Spleen (tissue), 11 donors: Measurements from ENCODE around the gene DUSP22. TPM values are rescaled to one million over a fixed set of nuclear protein-coding genes. Genes with fewer than 3 reads are reported as not detected.
A peak's percentile ranks its signal among the peaks of the same experiment; 100 is the strongest.
"Not testable (repeated sequence)": the region's sequence is repeated elsewhere in the genome, so short reads cannot be mapped to it uniquely, and the experiment has no call there.

Source experiments
- DNase-seq: peaks from one replicate; pipeline ENCODE4 v3.0.0-alpha.2; 2020
- H3K27ac ChIP-seq, 8 donors: fragments of 200-600 bp; sonication (generic) in 7 of 8; 1 replicate in 4 of 8; 2 replicates in 4 of 8; pipeline versions ENCODE4 v1.5.0 to v1.8.0; 2016 to 2021; ENCODE audit warnings: inconsistent platforms in 4 of 8, mild to moderate bottlenecking in 4 of 8, moderate library complexity in 1 of 8
- H3K27me3 ChIP-seq, 7 donors: fragments of 200-600 bp; sonication (generic) in 6 of 7; replicated peaks in 1 of 7; 1 replicate in 4 of 7; 2 replicates in 3 of 7; pipeline versions ENCODE4 v1.5.0 to v1.8.0; 2016 to 2021; ENCODE audit warnings: inconsistent platforms in 3 of 7, mild to moderate bottlenecking in 1 of 7
- H3K36me3 ChIP-seq, 6 donors: fragments of 200-600 bp; sonication (generic) in 5 of 6; 1 replicate in 4 of 6; 2 replicates in 2 of 6; pipeline versions ENCODE4 v1.5.0 to v1.8.0; 2016 to 2021; ENCODE audit warnings: inconsistent platforms in 2 of 6
- H3K4me1 ChIP-seq, 6 donors: fragments of 200-600 bp; sonication (generic) in 5 of 6; 1 replicate in 3 of 6; 2 replicates in 3 of 6; pipeline versions ENCODE4 v1.5.0 to v1.8.0; 2016 to 2021; ENCODE audit warnings: inconsistent platforms in 3 of 6
- H3K4me3 ChIP-seq, 8 donors: fragments of 200-600 bp; sonication (generic) in 7 of 8; 1 replicate in 4 of 8; 2 replicates in 4 of 8; pipeline versions ENCODE4 v1.5.0 to v1.8.0; 2016 to 2021; ENCODE audit warnings: inconsistent platforms in 4 of 8, mild to moderate bottlenecking in 4 of 8, moderate library complexity in 2 of 8
- H3K9me3 ChIP-seq, 8 donors: fragments of 200-600 bp; sonication (generic) in 7 of 8; 1 replicate in 4 of 8; 2 replicates in 4 of 8; pipeline versions ENCODE4 v1.5.0 to v1.8.0; 2016 to 2021; ENCODE audit warnings: inconsistent platforms in 4 of 8
- CTCF ChIP-seq, 11 experiments: fragments of 200-600 bp in 7 of 11; fragments of 450-650 bp in 4 of 11; sonication (generic) in 4 of 11; IDR thresholded peaks in 8 of 11; conservative IDR thresholded peaks in 3 of 11; 1 replicate in 7 of 11; 2 replicates in 4 of 11; pipeline versions ENCODE4 v1.4.0 to v1.8.0; 2016 to 2021; ENCODE audit warnings: antibody characterized with exemption in 11 of 11, inconsistent platforms in 4 of 11, mild to moderate bottlenecking in 1 of 11
- POLR2A ChIP-seq, 3 donors: fragments of 450-650 bp; IDR thresholded peaks; one replicate each; pipeline ENCODE4 v1.5.1; 2017; ENCODE audit warnings: antibody characterized with exemption in 3 of 3, mild to moderate bottlenecking in 1 of 3
- POLR2AphosphoS5 ChIP-seq, 3 donors: sonication (generic); formaldehyde crosslinking; IDR thresholded peaks; one replicate each; pipeline ENCODE4 v1.5.1; 2017; ENCODE audit warnings: antibody characterized with exemption in 3 of 3
- WGBS, 5 donors: extraction: QIAGEN DNeasy Blood & Tissue Kit in 3 of 5; methylation state at CpG; one replicate each; pipeline versions ENCODE4 v1.1.5 to v1.1.7; 2013 to 2018; 5-methylcytosine and 5-hydroxymethylcytosine counted together
- intact Hi-C: fragments of 100-400 bp; cut with DNase I; formaldehyde crosslinking; loops from one replicate; pipeline ENCODE4 v1.15.0; 2023; ENCODE audit warnings: low total_unique reads
- polyA plus RNA-seq, 3 donors: library from polyadenylated mRNA; stranded (reverse); fragments of 200-250 nt; gene quantifications; one replicate each; pipeline ENCODE4 v1.2.1, GENCODE V29; 2013
- total RNA-seq, 7 donors: library from RNA; depleted of rRNA in 3 of 7; stranded (reverse); fragments of >200 nt in 3 of 7; fragmentation: NEBNext Ultra II Directional in 4 of 7; extraction: Animal tissue kit (Norgen Biotek cat#: 25700) in 4 of 7; gene quantifications; one replicate each; pipeline versions ENCODE4 v1.1.0 to v1.2.1, GENCODE V29; 2016 to 2021
- donor health status: healthy with polysubstance abuse.
- donor health status: DM: no; HTN: no; CAD: no; lungs with moderate emphysema.
- donor health status: DM: no; HTN: no; CAD: no.
- donor health status: Bipolar disorder and iron deficiency.
- donor health status: healthy.
- donor health status: DM: no; HTN: no; CAD: no.
- donor health status: DM: yes; HTN: yes; CAD: no.

DUSP22 gene
- total and polyA plus RNA-seq, 10 donors: 41.2 to 120 (median 69.4) TPM

GRCh38 chr6:324729-325125 is 32.4 kb downstream of the DUSP22 start:
- Histone ChIP-seq H3K27ac (no peak overlapping the region), H3K4me1 (peaks cover 0 to 68% (median 57%) of the 10 kb centered on the region in 6 donors), H3K4me3 (no peak overlapping the region), H3K9me3 (no peaks in the 10 kb centered on the region), H3K27me3 (no peaks in the 10 kb centered on the region), H3K36me3 (peaks cover 0 to 34% (median 0%) of the 10 kb centered on the region in 6 donors)
- no peak for TF ChIP-seq POLR2A (IDR thresholded peaks at IDR 0.05)
- TF ChIP-seq CTCF (IDR thresholded peaks at IDR 0.05 in 8 of 11, conservative IDR thresholded peaks at IDR 0.05 in 3 of 11): no peak
- TF ChIP-seq POLR2AphosphoS5 (IDR thresholded peaks at IDR 0.05): no peak
- intact Hi-C loops: no loop called here
- 86 to 93% (median 92%) methylated on average over 11 of the region's 11 CpGs for WGBS, 5 donors
- peak; percentile 81 for DNase-seq

GRCh38 chr6:325161-325860 is 33.0 kb downstream of the DUSP22 start:
- intact Hi-C loops, DNase-seq, H3K27me3 ChIP-seq, H3K4me3 ChIP-seq, H3K27ac ChIP-seq, H3K9me3 ChIP-seq: not testable (repeated sequence)
- Histone ChIP-seq H3K4me1 (peaks cover 0 to 66% (median 53%) of the 10 kb centered on the region in 6 donors), H3K36me3 (peaks cover 0 to 34% (median 0%) of the 10 kb centered on the region in 6 donors)
- 85 to 94% (median 89%) methylated on average over 15 to 16 of the region's 16 CpGs for WGBS, 5 donors

GRCh38 chr6:326066-326465 is 33.8 kb downstream of the DUSP22 start:
- Histone ChIP-seq H3K4me1 (peaks cover 0 to 58% (median 47%) of the 10 kb centered on the region in 6 donors), H3K36me3 (peaks cover 0 to 34% (median 0%) of the 10 kb centered on the region in 6 donors)
- DNase-seq, H3K27me3 ChIP-seq, H3K27ac ChIP-seq, H3K4me3 ChIP-seq, intact Hi-C loops, H3K9me3 ChIP-seq: not testable (repeated sequence)
- 70 to 81% (median 73%) methylated on average over 9 of the region's 9 CpGs for WGBS, 5 donors

- Histone ChIP-seq H3K27ac (peak overlapping the region in 4 of 8 donors; percentile 4 to 63 (median 34)), H3K36me3 (peaks cover 0 to 34% (median 0%) of the 10 kb centered on the region in 6 donors), H3K4me3 (no peak overlapping the region), H3K27me3 (no peaks in the 10 kb centered on the region), H3K9me3 (no peaks in the 10 kb centered on the region), H3K4me1 (peaks cover 0 to 57% (median 44%) of the 10 kb centered on the region in 6 donors)
- WGBS, 5 donors: 87 to 95% (median 92%) methylated on average over 13 of the region's 13 CpGs
- intact Hi-C loops: no loop called here
- DNase-seq: no peak
- TF ChIP-seq POLR2A (IDR thresholded peaks at IDR 0.05): no peak
- no peak for TF ChIP-seq POLR2AphosphoS5 (IDR thresholded peaks at IDR 0.05)
- TF ChIP-seq CTCF (IDR thresholded peaks at IDR 0.05 in 8 of 11, conservative IDR thresholded peaks at IDR 0.05 in 3 of 11): no peak
Measured at GRCh38 chr6:326896-327537, 34.7 kb downstream of the DUSP22 start.

- no peaks in the 10 kb centered on the region for H3K27me3 ChIP-seq
- H3K4me1 ChIP-seq: peaks cover 0 to 58% (median 43%) of the 10 kb centered on the region in 6 donors
- TF ChIP-seq POLR2AphosphoS5 (IDR thresholded peaks at IDR 0.05) (no peak), POLR2A (IDR thresholded peaks at IDR 0.05) (no peak), CTCF (IDR thresholded peaks at IDR 0.05 in 8 of 11, conservative IDR thresholded peaks at IDR 0.05 in 3 of 11) (no peak)
- intact Hi-C loops: no loop called here
- H3K27ac ChIP-seq: peak overlapping the region in 5 of 8 donors; percentile 4 to 63 (median 16)
- DNase-seq: no peak
- H3K9me3 ChIP-seq: no peaks in the 10 kb centered on the region
- peaks cover 0 to 34% (median 0%) of the 10 kb centered on the region in 6 donors for H3K36me3 ChIP-seq
- H3K4me3 ChIP-seq: no peak overlapping the region
- 68 to 83% (median 79%) methylated on average over 10 of the region's 10 CpGs for WGBS, 5 donors
Measured at GRCh38 chr6:327538-328116, 35.3 kb downstream of the DUSP22 start.
